Uterus (tissue), 2 donors: ENCODE measurements around the gene YWHAH.

ENCODE experiments used
- CTCF ChIP-seq, 4 experiments: fragments of 200-600 bp in 2 of 4; fragments of 450-650 bp in 2 of 4; sonication (generic) in 2 of 4; IDR thresholded peaks; one replicate each; pipeline ENCODE4 v1.5.1; 2016 to 2019; ENCODE audit warnings: antibody characterized with exemption in 4 of 4, mild to moderate bottlenecking in 2 of 4, moderate library complexity in 1 of 4
- POLR2A ChIP-seq, 2 donors: fragments of 450-650 bp; IDR thresholded peaks; one replicate each; pipeline ENCODE4 v1.6.1; 2016; ENCODE audit warnings: antibody characterized with exemption in 2 of 2, mild to moderate bottlenecking in 1 of 2, moderate library complexity in 1 of 2

- TF ChIP-seq POLR2A (IDR thresholded peaks at IDR 0.05) (no peak), CTCF (IDR thresholded peaks at IDR 0.05) (no peak)
Measured at GRCh38 chr22:31980628-31981027, 36.3 kb downstream of the YWHAH start.
